ENCODE results near the gene KREMEN1.
A peak's percentile ranks its signal among the peaks of the same experiment; 100 is the strongest.
"Not testable (repeated sequence)": the region's sequence is repeated elsewhere in the genome, so short reads cannot be mapped to it uniquely, and the experiment has no call there.

Gene KREMEN1

GRCh38 chr22:29114392-29114791 is 41.6 kb downstream of the KREMEN1 start:
- Mint-ChIP-seq H3K4me3 (no peak overlapping the region), H3K27me3 (ENCODE audit: low read depth) (peaks cover 35% of the 10 kb centered on the region), H3K9me3 (peaks cover 15% of the 10 kb centered on the region), H3K36me3 (ENCODE audit: low read depth) (peaks cover 1% of the 10 kb centered on the region), H3K4me1 (ENCODE audit: low read depth) (peaks cover 5% of the 10 kb centered on the region), H3K27ac (no peak overlapping the region)
- DNase-seq (ENCODE audit: low spot score): no peak

GRCh38 chr22:29115682-29116288 is 43.0 kb downstream of the KREMEN1 start:
- Mint-ChIP-seq H3K4me1 (ENCODE audit: low read depth) (peaks cover 5% of the 10 kb centered on the region), H3K4me3 (no peak overlapping the region), H3K36me3 (ENCODE audit: low read depth) (peaks cover 7% of the 10 kb centered on the region), H3K27ac (peak overlapping the region; percentile 29), H3K9me3 (peaks cover 26% of the 10 kb centered on the region), H3K27me3 (ENCODE audit: low read depth) (peaks cover 40% of the 10 kb centered on the region)
- DNase-seq (ENCODE audit: low spot score): no peak

- H3K4me1 Mint-ChIP-seq (ENCODE audit: low read depth): peaks cover 7% of the 10 kb centered on the region
- H3K4me3 Mint-ChIP-seq: no peak overlapping the region
- H3K27me3 Mint-ChIP-seq (ENCODE audit: low read depth): peaks cover 39% of the 10 kb centered on the region
- H3K27ac Mint-ChIP-seq: no peak overlapping the region
- peaks cover 26% of the 10 kb centered on the region for H3K9me3 Mint-ChIP-seq
- peak; percentile 8 for DNase-seq (ENCODE audit: low spot score)
- peaks cover 7% of the 10 kb centered on the region for H3K36me3 Mint-ChIP-seq (ENCODE audit: low read depth)
These were observed 43.7 kb downstream of the KREMEN1 start for GRCh38 chr22:29116397-29117123.

- H3K4me1 Mint-ChIP-seq (ENCODE audit: low read depth): peaks cover 17% of the 10 kb centered on the region
- peaks cover 26% of the 10 kb centered on the region for H3K9me3 Mint-ChIP-seq
- H3K4me3 Mint-ChIP-seq: no peak overlapping the region
- no peak overlapping the region for H3K27ac Mint-ChIP-seq
- peaks cover 34% of the 10 kb centered on the region for H3K27me3 Mint-ChIP-seq (ENCODE audit: low read depth)
- no peak for DNase-seq (ENCODE audit: low spot score)
- peaks cover 7% of the 10 kb centered on the region for H3K36me3 Mint-ChIP-seq (ENCODE audit: low read depth)
These were observed 45.1 kb downstream of the KREMEN1 start for GRCh38 chr22:29117799-29118477.

- Mint-ChIP-seq H3K4me1 (ENCODE audit: low read depth) (peaks cover 29% of the 10 kb centered on the region), H3K9me3 (peaks cover 26% of the 10 kb centered on the region), H3K27me3 (ENCODE audit: low read depth) (peaks cover 19% of the 10 kb centered on the region), H3K27ac (peak overlapping the region; percentile 4)
- H3K4me3 Mint-ChIP-seq; H3K36me3 Mint-ChIP-seq (ENCODE audit: low read depth); DNase-seq (ENCODE audit: low spot score): not testable (repeated sequence)
These were observed 47.5 kb downstream of the KREMEN1 start for GRCh38 chr22:29120098-29120912.

- Mint-ChIP-seq H3K4me1 (ENCODE audit: low read depth) (peaks cover 37% of the 10 kb centered on the region), H3K27me3 (ENCODE audit: low read depth) (peaks cover 13% of the 10 kb centered on the region), H3K9me3 (peaks cover 26% of the 10 kb centered on the region), H3K4me3 (no peak overlapping the region), H3K36me3 (ENCODE audit: low read depth) (peaks cover 7% of the 10 kb centered on the region), H3K27ac (no peak overlapping the region)
- DNase-seq (ENCODE audit: low spot score): no peak
These were observed 48.3 kb downstream of the KREMEN1 start for GRCh38 chr22:29121124-29121523.

- H3K4me1 Mint-ChIP-seq (ENCODE audit: low read depth): peaks cover 40% of the 10 kb centered on the region
- H3K36me3 Mint-ChIP-seq (ENCODE audit: low read depth): peaks cover 7% of the 10 kb centered on the region
- H3K27me3 Mint-ChIP-seq (ENCODE audit: low read depth): peaks cover 14% of the 10 kb centered on the region
- H3K9me3 Mint-ChIP-seq: peaks cover 22% of the 10 kb centered on the region
- no peak for DNase-seq (ENCODE audit: low spot score)
- peak overlapping the region; percentile 68 for H3K4me3 Mint-ChIP-seq
- peak overlapping the region; percentile 61 for H3K27ac Mint-ChIP-seq
These were observed 49.2 kb downstream of the KREMEN1 start for GRCh38 chr22:29122041-29122440.

- peaks cover 3% of the 10 kb centered on the region for H3K36me3 Mint-ChIP-seq (ENCODE audit: low read depth)
- peaks cover 45% of the 10 kb centered on the region for H3K4me1 Mint-ChIP-seq (ENCODE audit: low read depth)
These were observed 52.1 kb downstream of the KREMEN1 start for GRCh38 chr22:29124777-29125442.

GRCh38 chr22:29125443-29125778 is 52.6 kb downstream of the KREMEN1 start:
- H3K27ac Mint-ChIP-seq: no peak overlapping the region
- peaks cover 2% of the 10 kb centered on the region for H3K9me3 Mint-ChIP-seq
- H3K36me3 Mint-ChIP-seq (ENCODE audit: low read depth): peaks cover 1% of the 10 kb centered on the region
- DNase-seq (ENCODE audit: low spot score): no peak
- no peak overlapping the region for H3K4me3 Mint-ChIP-seq
- H3K27me3 Mint-ChIP-seq (ENCODE audit: low read depth): peaks cover 5% of the 10 kb centered on the region
- peaks cover 45% of the 10 kb centered on the region for H3K4me1 Mint-ChIP-seq (ENCODE audit: low read depth)

More at GRCh38 chr22:29124777-29125442, 52.1 kb downstream of the KREMEN1 start:
- Mint-ChIP-seq H3K9me3 (peaks cover 5% of the 10 kb centered on the region), H3K4me3 (no peak overlapping the region), H3K27me3 (ENCODE audit: low read depth) (peaks cover 8% of the 10 kb centered on the region), H3K27ac (peak overlapping the region; percentile 57)
- DNase-seq (ENCODE audit: low spot score): no peak

- H3K9me3 Mint-ChIP-seq: no peaks in the 10 kb centered on the region
- H3K4me1 Mint-ChIP-seq (ENCODE audit: low read depth): peaks cover 45% of the 10 kb centered on the region
- H3K27ac Mint-ChIP-seq: peak overlapping the region; percentile 8
- H3K36me3 Mint-ChIP-seq (ENCODE audit: low read depth): no peaks in the 10 kb centered on the region
- no peak overlapping the region for H3K4me3 Mint-ChIP-seq
- DNase-seq (ENCODE audit: low spot score): peak; percentile 10
- H3K27me3 Mint-ChIP-seq (ENCODE audit: low read depth): peaks cover 4% of the 10 kb centered on the region
These were observed 53.0 kb downstream of the KREMEN1 start for GRCh38 chr22:29125844-29126243.

GRCh38 chr22:29126670-29127395 is 54.0 kb downstream of the KREMEN1 start:
- Mint-ChIP-seq H3K4me3 (no peak overlapping the region), H3K36me3 (ENCODE audit: low read depth) (no peaks in the 10 kb centered on the region), H3K27me3 (ENCODE audit: low read depth) (peaks cover 6% of the 10 kb centered on the region), H3K27ac (no peak overlapping the region), H3K9me3 (no peaks in the 10 kb centered on the region), H3K4me1 (ENCODE audit: low read depth) (peaks cover 41% of the 10 kb centered on the region)
- no peak for DNase-seq (ENCODE audit: low spot score)

- H3K36me3 Mint-ChIP-seq (ENCODE audit: low read depth): no peaks in the 10 kb centered on the region
- peaks cover 25% of the 10 kb centered on the region for H3K4me1 Mint-ChIP-seq (ENCODE audit: low read depth)
- DNase-seq (ENCODE audit: low spot score): no peak
- peaks cover 10% of the 10 kb centered on the region for H3K27me3 Mint-ChIP-seq (ENCODE audit: low read depth)
- peaks cover 4% of the 10 kb centered on the region for H3K9me3 Mint-ChIP-seq
- H3K27ac Mint-ChIP-seq: no peak overlapping the region
- no peak overlapping the region for H3K4me3 Mint-ChIP-seq
These were observed 56.3 kb downstream of the KREMEN1 start for GRCh38 chr22:29128891-29129807.

Measured in T-helper 2 cell treated with Interferon-gamma antibody and Interleukin-4, amounts not matched to agents 5 μg/mL and 100 μg/mL, for 36 hours (primary cell).